GM23248 (cell line): Measurements from ENCODE around the gene ATP5PO.

Experiments
- EZH2 ChIP-seq: fragments of 200-600 bp; sonication (generic); IDR thresholded peaks from 2 replicates; pipeline ENCODE4 v1.6.1; 2018; ENCODE audit warnings: antibody characterized with exemption, mild to moderate bottlenecking; ENCODE audit not compliant: insufficient read depth, poor library complexity, severe bottlenecking
- EZH2phosphoT487 ChIP-seq: fragments of 200-600 bp; sonication (generic); IDR thresholded peaks from 2 replicates; pipeline ENCODE4 v1.6.1; 2018; ENCODE audit warnings: antibody characterized with exemption, moderate library complexity, mild to moderate bottlenecking, low read depth; ENCODE audit not compliant: insufficient read depth

DNA sequence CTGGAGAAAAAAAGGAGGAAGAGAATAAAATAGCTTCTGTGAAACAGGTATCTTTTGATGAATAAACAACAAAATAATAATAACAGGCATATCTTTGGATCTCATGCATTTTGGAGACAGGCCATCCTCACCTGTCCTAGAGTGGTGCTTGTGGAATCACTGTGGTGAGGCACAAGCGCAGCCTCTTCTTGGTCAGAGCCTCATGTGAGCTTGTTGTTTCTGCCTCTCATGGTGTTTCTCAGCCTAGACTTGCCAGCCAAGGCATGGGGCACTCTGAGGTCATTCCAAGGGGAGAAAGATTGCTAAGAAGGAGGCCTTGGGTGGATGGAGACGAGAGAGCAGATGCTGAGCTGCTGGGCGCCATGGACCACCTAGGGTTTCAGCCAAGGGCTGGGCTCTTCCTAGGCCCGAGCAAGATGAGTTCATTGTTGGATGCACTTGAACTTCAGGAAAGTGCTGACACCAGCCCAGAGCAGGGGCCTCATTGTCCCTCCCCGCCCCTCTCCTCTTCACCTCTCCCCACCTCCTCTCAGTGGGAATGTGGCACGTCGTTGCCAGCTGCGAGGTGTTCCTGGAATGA is 49.5 kb downstream of the ATP5PO start:
- no peak for TF ChIP-seq EZH2
- TF ChIP-seq EZH2phosphoT487 = no peak
